OCI-LY7 (cell line): Measurements from ENCODE around the gene KMT2B. TPM values are rescaled to one million over a fixed set of nuclear protein-coding genes. Genes with fewer than 3 reads are reported as not detected.
"Not testable (repeated sequence)": the region's sequence is repeated elsewhere in the genome, so short reads cannot be mapped to it uniquely, and the experiment has no call there.

Experiments used
- BruUV-seq: library from RNA; stranded (reverse); fragments of 400-500 nt; replicated peaks from 2 replicates; lab custom pipeline; 2021; lab: Mats Ljungman, UMichigan
- CTCF ChIA-PET: fragments of 300-600 bp; sonication (Branson Sonifier 250); formaldehyde crosslinking; loops from one replicate; lab custom pipeline; 2022; ENCODE audit warnings: antibody characterized with exemption; ENCODE audit not compliant: unreplicated experiment; lab: Charles Lee
- POLR2A ChIA-PET: fragments of 300-600 bp; sonication (Branson Sonifier 250); formaldehyde crosslinking; loops from one replicate; lab custom pipeline; 2022; ENCODE audit warnings: antibody characterized with exemption; lab: Charles Lee
- DNase-seq: peaks from one replicate; pipeline ENCODE4 v3.0.0-alpha.2; 2015; ENCODE audit warnings: low spot score
- H2AFZ ChIP-seq: fragments of 200-600 bp; sonication (generic), shearing (Covaris generic); 2 replicates; pipeline ENCODE4 v1.6.1; 2014; ENCODE audit warnings: mild to moderate bottlenecking, antibody characterized with exemption, low read length, moderate library complexity
- H3K27ac ChIP-seq: fragments of 200-600 bp; sonication (generic); 2 replicates; pipeline ENCODE4 v1.5.1; 2014; ENCODE audit warnings: mixed run types, low read depth, mild to moderate bottlenecking, moderate library complexity, low read length, inconsistent platforms; ENCODE audit not compliant: poor library complexity, severe bottlenecking
- H3K36me3 ChIP-seq: fragments of 200-600 bp; sonication (generic); 2 replicates; pipeline ENCODE4 v1.6.1; 2014; ENCODE audit warnings: mild to moderate bottlenecking, antibody characterized with exemption, low read length, moderate library complexity, mixed read lengths; ENCODE audit not compliant: insufficient read depth
- H3K4me1 ChIP-seq: fragments of 200-600 bp; sonication (generic); 2 replicates; pipeline ENCODE4 v1.5.1; 2014; ENCODE audit warnings: mild to moderate bottlenecking, low read length; ENCODE audit not compliant: insufficient read depth, poor library complexity, severe bottlenecking
- H3K4me2 ChIP-seq: fragments of 200-600 bp; sonication (generic); 2 replicates; pipeline ENCODE4 v1.6.1; 2014; ENCODE audit warnings: mild to moderate bottlenecking, low read length
- H3K4me3 ChIP-seq: fragments of 200-600 bp; sonication (generic); 2 replicates; pipeline ENCODE4 v1.5.1; 2014; ENCODE audit warnings: mild to moderate bottlenecking, low read depth, low read length; ENCODE audit not compliant: poor library complexity, severe bottlenecking
- H3K79me2 ChIP-seq: fragments of 200-600 bp; sonication (generic); 2 replicates; pipeline ENCODE4 v1.6.1; 2016; ENCODE audit warnings: low read depth, mild to moderate bottlenecking, low read length, moderate library complexity, mixed read lengths; ENCODE audit not compliant: insufficient read depth
- H3K9me2 ChIP-seq: fragments of 200-600 bp; sonication (generic); 2 replicates; pipeline ENCODE4 v1.6.1; 2016; ENCODE audit warnings: mild to moderate bottlenecking, low read length, mixed read lengths; ENCODE audit not compliant: insufficient read depth
- H3K9me3 ChIP-seq: fragments of 200-600 bp; sonication (generic); 2 replicates; pipeline ENCODE4 v1.6.1; 2014; ENCODE audit warnings: mild to moderate bottlenecking, mixed run types, low read length, mixed read lengths
- H4K20me1 ChIP-seq: fragments of 200-600 bp; sonication (generic); 2 replicates; pipeline ENCODE4 v1.6.1; 2014; ENCODE audit warnings: mild to moderate bottlenecking, antibody characterized with exemption, low read length, moderate library complexity, mixed read lengths; ENCODE audit not compliant: insufficient read depth
- CTCF ChIP-seq: fragments of 200-600 bp; sonication (generic); conservative IDR thresholded peaks from 2 replicates; pipeline ENCODE4 v1.5.1; 2014; ENCODE audit warnings: mild to moderate bottlenecking, antibody characterized with exemption, low read length, moderate library complexity, mixed read lengths
- EZH2phosphoT487 ChIP-seq: fragments of 200-600 bp; sonication (generic); IDR thresholded peaks from 2 replicates; pipeline ENCODE4 v1.6.1; 2018; ENCODE audit warnings: low read depth, borderline replicate concordance, mild to moderate bottlenecking, mixed run types, antibody characterized with exemption, low read length, moderate library complexity, mixed read lengths
- intact Hi-C: fragments of 100-400 bp; cut with micrococcal nuclease; formaldehyde crosslinking; loops from one replicate; pipeline ENCODE4 v1.10.0; 2022; ENCODE audit not compliant: unreplicated experiment
- total RNA-seq, 2 experiments: library from RNA; depleted of rRNA in 1 of 2; stranded (reverse); fragments of >200 nt in 1 of 2; shearing (Covaris generic) in 1 of 2; gene quantifications; 2 replicates each; pipeline ENCODE4 v1.2.3, GENCODE V29; 2014 to 2022

The KMT2B gene
- total RNA-seq, 2 experiments from 2014 or later, result 25.2 to 56.2 TPM

GRCh38 chr19:35767288-35768081, 49.7 kb downstream of the KMT2B start:
- H3K36me3 ChIP-seq, result peaks cover 30% of the 10 kb centered on the region
- ChIA-PET CTCF (no interaction called here), POLR2A (no interaction called here)
- BruUV-seq, result no TSS peak
- no peaks in the 10 kb centered on the region for H3K9me3 ChIP-seq
- H3K4me3 ChIP-seq, result no peak overlapping the region
- DNase-seq, result no peak
- no peaks in the 10 kb centered on the region for H3K4me1 ChIP-seq
- intact Hi-C loops, result no loop called here
- H4K20me1 ChIP-seq, result no peaks in the 10 kb centered on the region
- no peak overlapping the region for H3K27ac ChIP-seq
- TF ChIP-seq CTCF, result no peak
- TF ChIP-seq EZH2phosphoT487, result no peak
- H3K4me2 ChIP-seq, result no peak overlapping the region
- H3K79me2 ChIP-seq, result no peaks in the 10 kb centered on the region
- H2AFZ ChIP-seq, result no peak overlapping the region
- no peaks in the 10 kb centered on the region for H3K9me2 ChIP-seq

- ChIA-PET POLR2A (no interaction called here), CTCF (no interaction called here)
- TF ChIP-seq CTCF (no peak), EZH2phosphoT487 (no peak)
- no peaks in the 10 kb centered on the region for H3K9me2 ChIP-seq
- H4K20me1 ChIP-seq, result no peaks in the 10 kb centered on the region
- H3K36me3 ChIP-seq, result peaks cover 29% of the 10 kb centered on the region
- H3K4me2 ChIP-seq, result no peak overlapping the region
- no peaks in the 10 kb centered on the region for H3K4me1 ChIP-seq
- H2AFZ ChIP-seq, result no peak overlapping the region
- no peaks in the 10 kb centered on the region for H3K9me3 ChIP-seq
- H3K4me3 ChIP-seq, result no peak overlapping the region
- no TSS peak for BruUV-seq
- no peak for DNase-seq
- intact Hi-C loops, result no loop called here
- no peaks in the 10 kb centered on the region for H3K79me2 ChIP-seq
- no peak overlapping the region for H3K27ac ChIP-seq
Observed at GRCh38 chr19:35768082-35768421, 50.2 kb downstream of the KMT2B start.

- BruUV-seq, H3K9me2 ChIP-seq, H3K27ac ChIP-seq, CTCF ChIA-PET, intact Hi-C loops, H3K9me3 ChIP-seq, H2AFZ ChIP-seq, H4K20me1 ChIP-seq, DNase-seq, H3K79me2 ChIP-seq, H3K4me2 ChIP-seq, H3K4me3 ChIP-seq: not testable (repeated sequence)
- POLR2A ChIA-PET, result interaction anchor here (1.5 kb wide), 1 partner anchor 24 kb away, joined by 3 read pairs; the partner anchor contains the start of gene LIN37
- Histone ChIP-seq H3K4me1 (peaks cover 19% of the 10 kb centered on the region), H3K36me3 (peaks cover 16% of the 10 kb centered on the region; the same call in 1 of the 2 replicates)
Observed at GRCh38 chr19:35772362-35772761, 54.6 kb downstream of the KMT2B start.
